ENCODE results near the gene SYTL2.

SYTL2 gene

DNA sequence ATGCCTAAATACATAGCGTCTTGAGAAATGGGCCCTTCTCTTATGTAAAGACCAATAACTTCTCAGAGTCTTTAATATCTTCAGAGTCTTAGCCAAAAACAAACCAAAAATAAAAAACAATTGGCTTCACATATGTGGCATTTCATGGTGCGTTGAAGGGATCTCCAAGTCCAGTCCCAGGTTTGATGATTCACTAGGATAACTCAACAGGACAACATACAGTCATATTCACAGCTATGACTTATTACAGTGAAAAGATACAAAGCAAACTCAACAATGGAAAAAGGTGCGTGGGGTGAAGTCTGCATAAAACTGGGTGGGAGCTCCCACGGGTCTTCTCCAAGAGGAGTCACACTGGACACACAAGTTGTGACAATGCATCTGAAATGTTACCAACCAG, 12.6 kb downstream of the SYTL2 start:
- H3K4me3 ChIP-seq (replicated peaks; ENCODE audit: low read depth, low read length) = no peak overlapping the region
- TF ChIP-seq, protein P1, sequence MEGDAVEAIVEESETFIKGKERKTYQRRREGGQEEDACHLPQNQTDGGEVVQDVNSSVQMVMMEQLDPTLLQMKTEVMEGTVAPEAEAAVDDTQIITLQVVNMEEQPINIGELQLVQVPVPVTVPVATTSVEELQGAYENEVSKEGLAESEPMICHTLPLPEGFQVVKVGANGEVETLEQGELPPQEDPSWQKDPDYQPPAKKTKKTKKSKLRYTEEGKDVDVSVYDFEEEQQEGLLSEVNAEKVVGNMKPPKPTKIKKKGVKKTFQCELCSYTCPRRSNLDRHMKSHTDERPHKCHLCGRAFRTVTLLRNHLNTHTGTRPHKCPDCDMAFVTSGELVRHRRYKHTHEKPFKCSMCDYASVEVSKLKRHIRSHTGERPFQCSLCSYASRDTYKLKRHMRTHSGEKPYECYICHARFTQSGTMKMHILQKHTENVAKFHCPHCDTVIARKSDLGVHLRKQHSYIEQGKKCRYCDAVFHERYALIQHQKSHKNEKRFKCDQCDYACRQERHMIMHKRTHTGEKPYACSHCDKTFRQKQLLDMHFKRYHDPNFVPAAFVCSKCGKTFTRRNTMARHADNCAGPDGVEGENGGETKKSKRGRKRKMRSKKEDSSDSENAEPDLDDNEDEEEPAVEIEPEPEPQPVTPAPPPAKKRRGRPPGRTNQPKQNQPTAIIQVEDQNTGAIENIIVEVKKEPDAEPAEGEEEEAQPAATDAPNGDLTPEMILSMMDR (IDR thresholded peaks at IDR 0.05; ENCODE audit: low read depth, low read length, missing control alignments) = no peak
- DNase-seq (ENCODE audit: extremely low read depth, low read depth) = no peak

DNA sequence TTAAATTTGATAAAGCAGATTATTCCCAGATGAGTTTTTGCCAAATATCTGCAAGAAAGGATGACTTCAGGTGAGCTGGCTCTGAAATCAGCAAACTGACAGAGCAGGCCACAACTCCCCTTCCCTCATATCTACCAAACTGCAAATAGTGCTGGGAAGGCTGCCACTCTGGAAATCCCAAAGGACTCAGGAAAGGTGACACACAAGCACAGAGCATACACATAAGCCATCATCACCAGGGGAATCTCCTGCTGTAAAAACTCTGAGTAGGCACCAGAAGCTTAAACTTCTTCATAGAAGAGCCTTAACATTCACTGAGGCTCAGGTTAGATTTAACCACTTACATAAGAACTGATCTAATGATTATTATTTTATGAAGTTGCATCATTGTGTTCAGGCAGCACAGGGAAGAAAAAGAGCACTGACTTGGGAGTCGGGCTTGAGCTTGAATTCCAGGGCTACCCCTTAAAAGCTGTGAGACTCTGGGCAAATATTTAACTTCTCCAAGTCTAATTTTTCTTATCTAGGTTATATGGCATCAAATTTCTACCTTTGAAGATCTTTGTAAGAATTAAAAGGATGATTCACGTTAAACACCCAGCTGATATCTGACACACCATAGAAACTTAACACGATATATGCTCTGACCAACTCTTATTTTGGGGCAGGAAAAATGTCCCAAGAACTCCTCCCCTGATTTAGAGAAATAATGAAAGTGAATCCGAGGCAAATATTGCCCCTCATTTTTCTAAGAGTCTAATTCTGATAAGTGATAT, 15.0 kb downstream of the SYTL2 start:
- no peak overlapping the region for H3K4me3 ChIP-seq (replicated peaks; ENCODE audit: low read depth, low read length)
- DNase-seq (ENCODE audit: extremely low read depth, low read depth) = no peak
- TF ChIP-seq, protein P1 (IDR thresholded peaks at IDR 0.05; ENCODE audit: low read depth, low read length, missing control alignments) = no peak

DNA sequence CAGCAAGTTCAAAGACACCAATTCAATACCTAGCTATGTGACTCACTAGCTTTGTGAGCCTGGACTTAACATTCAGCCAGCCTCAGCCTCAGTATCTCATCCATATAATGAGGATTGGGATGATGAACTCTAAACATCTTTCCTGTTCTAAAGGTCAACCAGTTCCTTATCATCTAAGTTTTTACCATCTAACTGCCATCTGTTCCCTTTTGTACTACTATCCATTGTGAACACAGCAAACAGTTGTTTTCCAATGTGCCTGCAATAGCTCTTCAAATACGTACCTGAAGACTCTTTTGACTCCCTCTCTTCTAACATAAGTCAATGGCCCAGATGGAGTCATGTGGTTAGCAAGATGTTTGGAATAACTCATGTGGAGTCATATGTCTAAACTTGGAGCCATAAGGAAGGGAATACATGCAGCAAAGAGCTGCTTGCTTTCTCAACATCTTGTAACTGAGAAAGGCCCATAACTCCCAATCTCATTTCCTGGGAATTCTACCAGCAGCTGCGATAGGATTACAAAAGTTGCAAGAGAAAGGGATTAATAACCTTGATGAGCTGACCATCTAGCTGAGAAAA, 19.4 kb downstream of the SYTL2 start:
- DNase-seq (ENCODE audit: extremely low read depth, low read depth) = no peak
- TF ChIP-seq, protein P1 (IDR thresholded peaks at IDR 0.05; ENCODE audit: low read depth, low read length, missing control alignments) = no peak
- H3K4me3 ChIP-seq (replicated peaks; ENCODE audit: low read depth, low read length) = no peak overlapping the region

DNA sequence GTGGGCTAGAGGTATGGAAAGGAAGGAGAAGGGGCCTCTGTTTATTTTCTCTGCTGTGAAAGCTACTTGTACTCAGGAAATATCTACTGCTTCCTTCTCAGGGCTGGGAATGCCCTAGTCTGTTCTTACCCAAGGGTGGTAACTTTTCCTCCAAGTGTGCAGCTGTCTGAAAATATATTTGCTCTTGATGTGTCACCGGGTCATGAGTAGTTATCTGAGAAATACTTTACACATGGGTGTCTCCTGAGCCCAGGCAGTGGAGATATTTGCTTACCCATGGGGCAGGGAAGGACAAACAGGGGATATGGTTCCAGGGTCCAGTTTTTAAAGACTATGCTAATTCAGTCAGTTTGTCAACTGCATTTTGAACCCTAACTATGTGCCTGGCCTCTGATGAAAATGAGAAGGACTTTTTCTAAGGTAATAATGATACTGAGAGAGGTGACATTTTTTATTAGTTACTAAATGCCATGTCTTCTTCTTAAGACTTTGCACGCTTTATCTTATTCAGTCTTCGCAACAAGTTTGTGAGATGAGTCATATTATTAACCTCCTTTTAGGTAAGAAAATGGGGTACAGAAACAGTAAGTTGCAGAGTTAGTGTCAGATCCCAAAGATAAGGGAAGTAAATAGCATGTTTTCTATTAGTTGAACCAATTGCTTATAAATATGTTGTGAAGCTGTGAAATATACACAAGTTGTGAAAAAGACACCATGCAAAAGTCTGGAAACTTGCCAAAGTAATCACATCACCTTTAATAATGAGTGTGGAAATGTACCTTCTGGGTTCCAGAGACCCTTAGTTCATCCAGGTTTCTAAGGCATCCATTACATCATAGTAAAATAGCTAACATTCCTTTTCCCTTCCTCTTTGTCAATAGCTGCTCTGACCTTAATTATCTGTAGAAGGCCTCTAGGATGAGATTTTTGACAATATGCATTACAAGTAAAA, 22.9 kb downstream of the SYTL2 start:
- TF ChIP-seq, protein P1 (IDR thresholded peaks at IDR 0.05; ENCODE audit: low read depth, low read length, missing control alignments) = no peak
- DNase-seq (ENCODE audit: extremely low read depth, low read depth) = no peak
- H3K4me3 ChIP-seq (replicated peaks; ENCODE audit: low read depth, low read length) = no peak overlapping the region

DNA sequence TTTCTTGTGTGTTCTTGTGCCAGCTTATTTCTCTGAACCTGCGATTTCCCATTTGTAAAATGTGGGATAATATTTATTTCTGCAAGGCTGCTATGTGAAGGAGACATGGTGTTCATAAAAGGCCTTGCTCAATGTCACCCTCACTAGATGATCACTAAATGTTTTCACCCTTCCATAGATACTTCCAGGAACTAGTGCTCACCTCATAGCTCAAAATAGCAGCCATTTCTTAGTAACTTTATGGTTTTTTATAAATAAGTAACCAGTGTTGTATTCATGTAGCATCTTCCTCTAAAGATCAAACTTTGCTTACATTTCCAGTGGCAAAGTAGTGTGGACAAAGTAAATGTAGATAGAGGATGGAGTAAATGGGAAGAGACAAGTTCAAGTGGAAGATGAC, 23.8 kb downstream of the SYTL2 start:
- DNase-seq (ENCODE audit: extremely low read depth, low read depth) = no peak
- TF ChIP-seq, protein P1 (IDR thresholded peaks at IDR 0.05; ENCODE audit: low read depth, low read length, missing control alignments) = no peak
- no peak overlapping the region for H3K4me3 ChIP-seq (replicated peaks; ENCODE audit: low read depth, low read length)

DNA sequence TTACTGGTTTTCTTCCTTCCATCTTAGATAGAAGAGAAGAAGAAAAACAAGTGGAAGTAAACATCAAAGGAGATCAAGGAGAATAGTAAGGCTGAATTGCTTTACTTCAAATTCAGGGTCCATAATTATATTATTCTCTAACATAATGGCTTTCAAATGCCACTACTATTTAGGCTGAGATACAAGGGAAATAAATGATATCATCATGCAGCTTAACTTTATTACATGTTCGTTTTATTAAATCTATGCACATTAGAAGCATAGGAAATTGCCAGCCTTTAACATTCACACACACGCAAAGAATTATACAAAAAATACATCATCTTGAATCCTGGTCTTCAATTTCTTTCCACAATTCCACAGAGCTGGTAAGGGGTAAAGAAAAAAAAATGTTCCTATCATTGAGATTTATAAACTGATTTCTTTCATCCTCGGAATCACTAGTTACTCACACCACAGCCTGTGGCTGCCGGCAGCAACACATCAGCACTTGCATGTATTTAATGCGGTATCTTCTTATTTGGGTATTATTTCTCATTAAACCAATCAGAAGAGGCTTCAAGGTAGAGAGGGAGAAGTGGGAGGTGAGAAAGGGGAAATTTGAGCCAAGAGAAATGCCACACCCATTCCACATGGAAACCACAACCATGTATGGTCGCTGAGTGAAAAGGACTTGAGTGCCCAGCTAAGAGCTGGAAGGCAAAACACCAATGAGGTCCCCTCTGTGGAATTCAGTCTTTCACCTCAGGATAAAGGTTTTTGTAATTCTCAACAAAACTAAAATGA, 26.3 kb downstream of the SYTL2 start:
- TF ChIP-seq, protein P1 (IDR thresholded peaks at IDR 0.05; ENCODE audit: low read depth, low read length, missing control alignments) = no peak
- no peak for DNase-seq (ENCODE audit: extremely low read depth, low read depth)
- H3K4me3 ChIP-seq (replicated peaks; ENCODE audit: low read depth, low read length) = no peak overlapping the region
